ENCODE results near the gene SRRM1. TPM values are rescaled to one million over a fixed set of nuclear protein-coding genes. Genes with fewer than 3 reads are reported as not detected.

SRRM1 gene
- total and polyA plus RNA-seq, 10 of the 15 experiments (the other 5 are each of a cell fraction or from before 2014, with no cell fraction given): 36.8 to 285 (median 126) TPM

DNA sequence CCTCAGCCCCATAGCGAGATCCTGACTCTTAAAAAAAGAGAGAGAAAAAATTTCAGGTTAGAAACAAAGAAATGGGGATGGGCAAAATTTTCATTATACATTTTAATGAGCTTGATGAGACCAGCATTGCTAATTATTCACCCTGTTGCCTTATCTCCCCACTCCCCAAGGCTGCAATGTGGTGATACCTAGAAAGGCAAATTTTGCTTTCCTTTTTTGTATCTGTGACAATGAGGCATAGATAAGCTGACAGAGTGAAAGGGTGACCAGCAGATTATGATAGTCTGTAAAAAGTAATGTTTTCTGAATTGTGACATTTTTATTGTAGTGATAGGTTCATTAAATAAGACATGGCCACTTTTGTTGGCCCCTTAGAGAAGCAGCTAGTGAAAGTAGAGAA, 12.9 kb downstream of the SRRM1 start:
- Histone ChIP-seq H2AFZ (ENCODE audit: control insufficient read depth, low read depth, low read length) (no peak overlapping the region), H3K9ac (ENCODE audit: control insufficient read depth, insufficient read depth, low read length) (no peak overlapping the region), H3K9me3 (replicated peaks; ENCODE audit: control insufficient read depth, insufficient read depth, low read length) (no peaks in the 10 kb centered on the region), H3K27ac (ENCODE audit: control insufficient read depth, insufficient read depth) (no peak overlapping the region), H3K4me2 (ENCODE audit: control insufficient read depth, insufficient read depth) (no peak overlapping the region), H3K27me3 (replicated peaks in 1 of 2; ENCODE audit: control insufficient read depth in 2 of 2, insufficient read depth in 2 of 2, low read length in 1 of 2) (no peaks in the 10 kb centered on the region), H3K79me2 (ENCODE audit: control insufficient read depth, insufficient read depth, low read length) (peaks cover 7% of the 10 kb centered on the region), H3K36me3 (ENCODE audit: control insufficient read depth in 2 of 2, insufficient read depth in 2 of 2, low read length in 1 of 2) (peaks cover 14 to 47% of the 10 kb centered on the region in 2 experiments), H3K4me1 (ENCODE audit: control insufficient read depth, insufficient read depth, low read length) (no peaks in the 10 kb centered on the region), H4K20me1 (ENCODE audit: control insufficient read depth, insufficient read depth) (no peaks in the 10 kb centered on the region), H3K4me3 (no peak overlapping the region)
- POLR2A ChIA-PET: no interaction called here
- in situ Hi-C loops (cut with MboI) (no loop called here), intact Hi-C loops (cut with micrococcal nuclease; ENCODE audit: unreplicated experiment) (no loop called here)
- RAD21 ChIA-PET (ENCODE audit: unreplicated experiment): interaction anchor here (1.4 to 3.3 kb wide), 3 partner anchors 89 to 176 kb away, joined by 3 to 10 read pairs (median 4); partner anchors contain the start of gene CLIC4
- SMC1A ChIA-PET (ENCODE audit: uncharacterized antibody, unreplicated experiment): interaction anchor here (3.1 to 3.6 kb wide), 2 partner anchors 32 to 174 kb away, joined by 13 to 15 read pairs; no protein-coding TSS in a partner anchor
- BruUV-seq (replicated peaks): TSS peak; percentile 1
- TF ChIP-seq STAT1 (conservative IDR thresholded peaks at IDR 0.05) (no peak), WRNIP1 (IDR thresholded peaks at IDR 0.05; ENCODE audit: borderline replicate concordance, low read depth, low read length) (no peak), SPI1 (IDR thresholded peaks at IDR 0.05; ENCODE audit: borderline replicate concordance, insufficient read depth, low read depth, low read length) (no peak), SMC3 (IDR thresholded peaks at IDR 0.05; ENCODE audit: borderline replicate concordance, low read length) (no peak), GATAD2B (conservative IDR thresholded peaks at IDR 0.05; ENCODE audit: low read depth) (no peak), POLR2AphosphoS2 (IDR thresholded peaks at IDR 0.05; ENCODE audit: low read depth, low read length) (no peak), SIX5 (IDR thresholded peaks at IDR 0.05; ENCODE audit: low read depth, low read length, severe bottlenecking) (no peak), POU2F2 (IDR thresholded peaks at IDR 0.05; ENCODE audit: borderline replicate concordance, low read depth, low read length) (no peak), EZH2 (IDR thresholded peaks at IDR 0.05; ENCODE audit: borderline replicate concordance, control insufficient read depth, low read depth, low read length) (no peak), TCF12 (IDR thresholded peaks at IDR 0.05; ENCODE audit: low read depth, low read length) (no peak), RFX5 (IDR thresholded peaks at IDR 0.05; ENCODE audit: low read depth, low read length) (no peak), HDAC6 (IDR thresholded peaks at IDR 0.05; ENCODE audit: unreplicated experiment) (no peak), MEF2A (IDR thresholded peaks at IDR 0.05; ENCODE audit: insufficient read depth, low read depth, low read length) (no peak), IKZF1 (conservative IDR thresholded peaks at IDR 0.05) (no peak), SRF (IDR thresholded peaks at IDR 0.05; ENCODE audit: low read depth in 2 of 2, low read length in 2 of 2) (no peak), PBX3 (IDR thresholded peaks at IDR 0.05; ENCODE audit: insufficient replicate concordance, low read depth, low read length) (no peak)
- ATAC-seq: no peak
- no peak for DNase-seq (ENCODE audit: low read depth, low spot score)
- FAIRE-seq: no peak
- CTCF ChIA-PET: interaction anchor here (1.2 to 3.0 kb wide), 6 partner anchors 9 to 180 kb away, joined by 4 to 16 read pairs (median 6); partner anchors contain the start of gene CLIC4
- 100% methylated on average over 1 of the region's 1 CpG for WGBS (ENCODE audit: insufficient coverage, insufficient replicate concordance, low lambda C conversion rate, missing lambda C conversion rate)
